ENCODE results near the gene BAD.
"Not testable (repeated sequence)": the region's sequence is repeated elsewhere in the genome, so short reads cannot be mapped to it uniquely, and the experiment has no call there.

BAD gene

GRCh38 chr11:64284048-64284961 lies at the start of gene BAD:
TSS of gene BAD (minus strand) at chr11:64284665. CDS start at chr11:64284368, 297 bp downstream.
- Histone ChIP-seq H3K27ac (ENCODE audit: low read length) (peak within 1 kb of the TSS; percentile 91), H3K4me1 (ENCODE audit: control insufficient read depth in 1 of 2, insufficient read depth in 2 of 2, low read length in 2 of 2) (peaks cover 4 to 26% of the 10 kb centered on the region in 2 donors), H3K36me3 (ENCODE audit: control insufficient read depth in 1 of 2, insufficient read depth in 2 of 2, low read length in 2 of 2) (peaks cover 0 to 7% of the 10 kb centered on the region in 2 donors), H3K9me3 (ENCODE audit: control insufficient read depth in 1 of 2, low read length in 2 of 2) (no peaks in the 10 kb centered on the region), H3K4me3 (ENCODE audit: low read depth in 1 of 2, low read length in 2 of 2) (peak within 1 kb of the TSS; percentile 90 to 95), H3K27me3 (ENCODE audit: low read depth, low read length) (no peaks in the 10 kb centered on the region)

DNA sequence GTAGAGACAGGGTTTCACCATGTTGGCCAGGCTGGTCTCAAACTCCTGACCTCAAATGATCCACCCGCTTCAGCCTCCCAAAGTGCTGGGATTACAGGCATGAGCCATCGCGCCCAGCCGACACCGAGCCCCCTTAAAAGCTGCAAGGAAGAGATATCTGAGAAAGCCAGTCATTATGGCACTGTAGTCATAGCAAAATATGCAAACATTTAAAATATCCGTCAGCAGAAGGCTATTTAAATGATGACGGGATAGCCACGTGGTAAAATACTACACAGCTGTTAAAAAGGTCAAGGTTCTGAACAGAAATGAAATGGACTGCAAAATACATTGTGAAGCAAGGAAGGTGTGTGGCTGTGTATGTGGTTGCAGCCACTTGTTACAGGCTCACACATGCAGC lies 49.1 kb upstream of the BAD start:
- peaks cover 0 to 8% of the 10 kb centered on the region in 2 donors for H3K4me1 ChIP-seq (ENCODE audit: control insufficient read depth in 1 of 2, insufficient read depth in 2 of 2, low read length in 2 of 2)
- H3K4me3 ChIP-seq (ENCODE audit: low read depth in 1 of 2, low read length in 2 of 2), result no peak overlapping the region
- H3K27me3 ChIP-seq (ENCODE audit: low read depth, low read length), result no peaks in the 10 kb centered on the region
- H3K27ac ChIP-seq (ENCODE audit: low read length), result no peak overlapping the region
- H3K36me3 ChIP-seq (ENCODE audit: control insufficient read depth in 1 of 2, insufficient read depth in 2 of 2, low read length in 2 of 2), result no peaks in the 10 kb centered on the region
- H3K9me3 ChIP-seq (ENCODE audit: control insufficient read depth in 1 of 2, low read length in 2 of 2), result no peaks in the 10 kb centered on the region

DNA sequence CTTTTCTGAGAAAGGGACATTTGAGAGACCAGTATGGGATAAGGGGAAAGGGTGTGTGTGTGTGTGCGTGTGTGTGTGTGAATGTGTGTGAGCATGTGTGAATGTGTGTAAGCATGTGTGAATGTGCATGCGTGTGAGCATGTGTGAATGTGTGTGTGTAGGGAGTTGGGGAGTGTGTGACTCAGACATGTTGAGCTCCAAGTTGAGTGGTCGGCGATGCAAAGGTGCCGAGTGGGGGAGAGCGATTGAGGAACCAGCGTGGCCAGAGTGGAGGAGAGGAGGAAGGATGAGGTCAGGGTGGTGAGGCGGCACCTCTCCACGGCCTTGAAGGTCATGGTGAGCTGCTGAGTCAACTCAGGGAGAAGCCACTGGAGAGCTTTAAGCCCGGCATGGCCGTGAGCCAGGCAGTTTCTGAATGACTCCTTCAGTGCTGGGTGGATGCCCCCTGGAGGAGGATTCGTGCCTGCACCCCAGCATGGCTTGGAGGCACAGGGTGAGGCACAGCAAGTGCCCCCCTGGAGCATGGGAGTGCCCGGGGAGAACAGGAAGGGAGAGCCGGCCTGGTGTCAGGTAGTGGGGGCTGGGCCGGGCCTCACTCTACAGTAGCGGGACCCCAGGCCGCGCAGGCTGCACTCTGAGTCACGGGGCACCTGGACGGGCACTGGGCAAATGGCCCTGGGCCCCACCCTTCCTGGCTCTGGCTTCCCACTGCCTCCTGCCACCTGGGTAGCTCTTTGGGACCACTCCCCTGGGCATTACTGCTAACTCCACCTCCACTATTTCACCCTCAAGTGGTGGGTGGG lies 47.3 kb upstream of the BAD start:
- no peaks in the 10 kb centered on the region for H3K9me3 ChIP-seq (ENCODE audit: control insufficient read depth in 1 of 2, low read length in 2 of 2)
- H3K27me3 ChIP-seq (ENCODE audit: low read depth, low read length), result no peaks in the 10 kb centered on the region
- no peak overlapping the region for H3K27ac ChIP-seq (ENCODE audit: low read length)
- H3K4me3 ChIP-seq (ENCODE audit: low read depth in 1 of 2, low read length in 2 of 2), result no peak overlapping the region
- H3K36me3 ChIP-seq (ENCODE audit: control insufficient read depth in 1 of 2, insufficient read depth in 2 of 2, low read length in 2 of 2), result no peaks in the 10 kb centered on the region
- H3K4me1 ChIP-seq (ENCODE audit: control insufficient read depth in 1 of 2, insufficient read depth in 2 of 2, low read length in 2 of 2), result peaks cover 0 to 8% of the 10 kb centered on the region in 2 donors

DNA sequence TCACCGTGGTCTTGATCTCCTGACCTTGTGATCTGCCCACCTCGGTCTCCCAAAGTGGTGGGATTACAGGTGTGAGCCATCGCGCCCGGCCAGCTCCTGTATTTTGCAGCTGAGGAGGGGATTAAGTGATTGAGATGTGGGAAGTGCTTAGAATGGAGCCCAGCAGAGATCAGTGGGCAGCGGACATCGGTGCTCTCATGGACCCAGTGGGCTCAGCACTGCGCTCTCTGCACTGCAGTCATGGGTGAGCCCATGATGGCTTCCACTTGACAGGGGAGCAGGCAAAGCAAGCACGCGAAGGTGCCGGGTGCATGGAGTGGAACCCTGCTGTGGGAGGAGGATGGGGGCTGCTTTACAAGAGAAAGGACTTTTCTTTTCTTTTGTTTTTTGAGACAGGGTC lies 46.4 kb upstream of the BAD start:
- H3K9me3 ChIP-seq (ENCODE audit: control insufficient read depth in 1 of 2, low read length in 2 of 2), result no peaks in the 10 kb centered on the region
- H3K36me3 ChIP-seq (ENCODE audit: control insufficient read depth in 1 of 2, insufficient read depth in 2 of 2, low read length in 2 of 2), result no peaks in the 10 kb centered on the region
- no peak overlapping the region for H3K4me3 ChIP-seq (ENCODE audit: low read depth in 1 of 2, low read length in 2 of 2)
- no peaks in the 10 kb centered on the region for H3K27me3 ChIP-seq (ENCODE audit: low read depth, low read length)
- H3K27ac ChIP-seq (ENCODE audit: low read length), result no peak overlapping the region
- peaks cover 0 to 8% of the 10 kb centered on the region in 2 donors for H3K4me1 ChIP-seq (ENCODE audit: control insufficient read depth in 1 of 2, insufficient read depth in 2 of 2, low read length in 2 of 2)

DNA sequence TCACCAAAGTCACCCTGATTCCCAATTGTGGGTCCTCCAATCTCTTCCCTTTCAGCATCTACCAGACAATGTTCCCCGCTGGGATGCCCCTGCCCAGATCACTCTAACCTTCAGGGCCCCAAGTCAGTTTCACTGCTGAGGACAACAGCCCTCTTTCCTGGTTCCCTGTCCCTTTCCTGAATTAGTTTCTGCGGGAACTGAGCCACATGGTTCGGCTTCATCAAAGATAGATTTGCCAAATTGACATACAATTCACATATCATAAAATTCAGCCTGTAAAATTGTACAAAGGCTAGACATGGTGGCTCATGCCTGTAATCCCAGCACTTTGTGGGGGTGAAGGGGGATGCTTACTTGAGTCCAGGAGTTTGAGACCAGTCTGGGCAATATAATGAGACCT lies 43.5 kb upstream of the BAD start:
- H3K4me1 ChIP-seq (ENCODE audit: control insufficient read depth in 1 of 2, insufficient read depth in 2 of 2, low read length in 2 of 2), result peaks cover 0 to 8% of the 10 kb centered on the region in 2 donors
- H3K9me3 ChIP-seq (ENCODE audit: control insufficient read depth in 1 of 2, low read length in 2 of 2), result no peaks in the 10 kb centered on the region
- no peak overlapping the region for H3K27ac ChIP-seq (ENCODE audit: low read length)
- no peak overlapping the region for H3K4me3 ChIP-seq (ENCODE audit: low read depth in 1 of 2, low read length in 2 of 2)
- no peaks in the 10 kb centered on the region for H3K27me3 ChIP-seq (ENCODE audit: low read depth, low read length)
- peaks cover 0 to 3% of the 10 kb centered on the region in 2 donors for H3K36me3 ChIP-seq (ENCODE audit: control insufficient read depth in 1 of 2, insufficient read depth in 2 of 2, low read length in 2 of 2)

- H3K36me3 ChIP-seq (ENCODE audit: control insufficient read depth in 1 of 2, insufficient read depth in 2 of 2, low read length in 2 of 2), result peaks cover 1 to 9% of the 10 kb centered on the region in 2 donors
- no peak overlapping the region for H3K27ac ChIP-seq (ENCODE audit: low read length)
- no peaks in the 10 kb centered on the region for H3K27me3 ChIP-seq (ENCODE audit: low read depth, low read length)
- H3K9me3 ChIP-seq (ENCODE audit: control insufficient read depth in 1 of 2, low read length in 2 of 2), result no peaks in the 10 kb centered on the region
- no peak overlapping the region for H3K4me3 ChIP-seq (ENCODE audit: low read depth in 1 of 2, low read length in 2 of 2)
- H3K4me1 ChIP-seq (ENCODE audit: control insufficient read depth in 1 of 2, insufficient read depth in 2 of 2, low read length in 2 of 2), result peaks cover 0 to 8% of the 10 kb centered on the region in 2 donors
Measured at GRCh38 chr11:64327375-64327774, 42.9 kb upstream of the BAD start.

- Histone ChIP-seq H3K4me3 (ENCODE audit: low read depth in 1 of 2, low read length in 2 of 2) (no peak overlapping the region), H3K27me3 (ENCODE audit: low read depth, low read length) (no peaks in the 10 kb centered on the region), H3K9me3 (ENCODE audit: control insufficient read depth in 1 of 2, low read length in 2 of 2) (no peaks in the 10 kb centered on the region), H3K36me3 (ENCODE audit: control insufficient read depth in 1 of 2, insufficient read depth in 2 of 2, low read length in 2 of 2) (peaks cover 4 to 22% of the 10 kb centered on the region in 2 donors), H3K4me1 (ENCODE audit: control insufficient read depth in 1 of 2, insufficient read depth in 2 of 2, low read length in 2 of 2) (no peaks in the 10 kb centered on the region), H3K27ac (ENCODE audit: low read length) (no peak overlapping the region)
Measured at GRCh38 chr11:64324692-64325469, 40.4 kb upstream of the BAD start.

GRCh38 chr11:64323984-64324383 lies 39.5 kb upstream of the BAD start:
- H3K4me1 ChIP-seq (ENCODE audit: control insufficient read depth in 1 of 2, insufficient read depth in 2 of 2, low read length in 2 of 2); H3K27ac ChIP-seq (ENCODE audit: low read length); H3K9me3 ChIP-seq (ENCODE audit: control insufficient read depth in 1 of 2, low read length in 2 of 2); H3K27me3 ChIP-seq (ENCODE audit: low read depth, low read length); H3K4me3 ChIP-seq (ENCODE audit: low read depth in 1 of 2, low read length in 2 of 2): not testable (repeated sequence)
- H3K36me3 ChIP-seq (ENCODE audit: control insufficient read depth in 1 of 2, insufficient read depth in 2 of 2, low read length in 2 of 2), result peaks cover 4 to 22% of the 10 kb centered on the region in 2 donors

DNA sequence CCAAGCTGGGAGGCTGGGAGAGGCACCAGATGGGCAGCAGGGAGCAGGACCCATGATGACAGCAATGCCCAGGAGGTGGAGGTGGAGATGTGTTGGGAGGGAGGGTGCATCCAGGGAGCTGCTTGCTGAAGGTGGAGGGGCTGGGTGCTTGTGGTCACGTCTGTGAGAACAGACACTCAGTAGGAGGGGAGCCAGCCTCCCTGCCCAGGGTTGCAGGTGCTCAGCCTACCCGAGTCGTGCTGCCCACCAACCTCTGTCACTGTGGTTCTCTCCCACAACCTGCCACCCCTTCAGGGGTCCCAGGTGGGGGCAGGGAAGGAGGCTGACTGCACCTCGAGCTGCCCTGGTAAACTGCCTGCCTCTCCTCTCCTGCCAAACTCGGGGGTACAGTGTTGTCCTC lies 38.9 kb upstream of the BAD start:
- Histone ChIP-seq H3K9me3 (ENCODE audit: control insufficient read depth in 1 of 2, low read length in 2 of 2) (no peaks in the 10 kb centered on the region), H3K27ac (ENCODE audit: low read length) (no peak overlapping the region), H3K4me3 (ENCODE audit: low read depth in 1 of 2, low read length in 2 of 2) (no peak overlapping the region), H3K4me1 (ENCODE audit: control insufficient read depth in 1 of 2, insufficient read depth in 2 of 2, low read length in 2 of 2) (peaks cover 0 to 10% of the 10 kb centered on the region in 2 donors), H3K36me3 (ENCODE audit: control insufficient read depth in 1 of 2, insufficient read depth in 2 of 2, low read length in 2 of 2) (peaks cover 4 to 22% of the 10 kb centered on the region in 2 donors), H3K27me3 (ENCODE audit: low read depth, low read length) (no peaks in the 10 kb centered on the region)

GRCh38 chr11:64322925-64323260 lies 38.4 kb upstream of the BAD start:
- Histone ChIP-seq H3K27ac (ENCODE audit: low read length) (no peak overlapping the region), H3K27me3 (ENCODE audit: low read depth, low read length) (no peaks in the 10 kb centered on the region)

DNA sequence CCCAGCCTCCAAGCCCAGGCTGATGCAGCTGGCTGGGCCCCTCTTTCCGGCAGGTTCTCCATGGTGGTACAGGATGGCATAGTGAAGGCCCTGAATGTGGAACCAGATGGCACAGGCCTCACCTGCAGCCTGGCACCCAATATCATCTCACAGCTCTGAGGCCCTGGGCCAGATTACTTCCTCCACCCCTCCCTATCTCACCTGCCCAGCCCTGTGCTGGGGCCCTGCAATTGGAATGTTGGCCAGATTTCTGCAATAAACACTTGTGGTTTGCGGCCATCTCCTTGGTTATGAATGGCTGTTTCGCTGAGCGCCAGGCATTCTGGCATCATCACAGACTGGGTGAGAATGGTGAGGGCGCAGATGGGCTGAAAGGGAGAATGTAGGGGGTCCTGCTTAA lies 37.1 kb upstream of the BAD start:
- H3K27ac ChIP-seq (ENCODE audit: low read length), result peak overlapping the region; percentile 58

More at GRCh38 chr11:64322925-64323260, 38.4 kb upstream of the BAD start:
- Histone ChIP-seq H3K4me3 (ENCODE audit: low read depth in 1 of 2, low read length in 2 of 2) (no peak overlapping the region), H3K36me3 (ENCODE audit: control insufficient read depth in 1 of 2, insufficient read depth in 2 of 2, low read length in 2 of 2) (peaks cover 4 to 22% of the 10 kb centered on the region in 2 donors), H3K9me3 (ENCODE audit: control insufficient read depth in 1 of 2, low read length in 2 of 2) (no peaks in the 10 kb centered on the region), H3K4me1 (ENCODE audit: control insufficient read depth in 1 of 2, insufficient read depth in 2 of 2, low read length in 2 of 2) (peaks cover 0 to 10% of the 10 kb centered on the region in 2 donors)

More for the DNA sequence above, 37.1 kb upstream of the BAD start:
- Histone ChIP-seq H3K4me3 (ENCODE audit: low read depth in 1 of 2, low read length in 2 of 2) (no peak overlapping the region), H3K4me1 (ENCODE audit: control insufficient read depth in 1 of 2, insufficient read depth in 2 of 2, low read length in 2 of 2) (peaks cover 0 to 16% of the 10 kb centered on the region in 2 donors), H3K36me3 (ENCODE audit: control insufficient read depth in 1 of 2, insufficient read depth in 2 of 2, low read length in 2 of 2) (peaks cover 4 to 27% of the 10 kb centered on the region in 2 donors), H3K9me3 (ENCODE audit: control insufficient read depth in 1 of 2, low read length in 2 of 2) (no peaks in the 10 kb centered on the region), H3K27me3 (ENCODE audit: low read depth, low read length) (no peaks in the 10 kb centered on the region)
